ENCODE measurements around the gene LGALS3BP. TPM values are rescaled to one million over a fixed set of nuclear protein-coding genes. Genes with fewer than 3 reads are reported as not detected.

The LGALS3BP gene
- polyA plus RNA-seq, 4 donors, result 181 to 361 (median 290) TPM

- 48 to 65% (median 57%) methylated on average over 3 of the region's 3 CpGs for WGBS, 3 donors
- H3K27ac ChIP-seq (ENCODE audit: low read depth in 1 of 3, low read length in 2 of 3), result no peak overlapping the region
- no peak for DNase-seq
These were observed 24.1 kb upstream of the LGALS3BP start for GRCh38 chr17:79003661-79004411.

GRCh38 chr17:79002796-79003593, 23.3 kb upstream of the LGALS3BP start:
- H3K9me3 ChIP-seq (ENCODE audit: control insufficient read depth in 2 of 2, insufficient read depth in 1 of 2, low read depth in 1 of 2, low read length in 1 of 2), result no peaks in the 10 kb centered on the region
- H3K27ac ChIP-seq (ENCODE audit: low read depth in 1 of 3, low read length in 2 of 3), result no peak overlapping the region
- FAIRE-seq (no peak), DNase-seq (no peak)
- H3K4me1 ChIP-seq (ENCODE audit: control insufficient read depth in 3 of 3, insufficient read depth in 2 of 3, low read depth in 1 of 3, low read length in 2 of 3), result peaks cover 12 to 21% (median 19%) of the 10 kb centered on the region in 3 donors
- 43 to 66% (median 52%) methylated on average over 20 of the region's 20 CpGs for WGBS, 3 donors
- no peak overlapping the region for H3K4me3 ChIP-seq (ENCODE audit: low read depth in 1 of 3, low read length in 3 of 3)
- peaks cover 0 to 68% (median 6%) of the 10 kb centered on the region in 3 donors for H3K36me3 ChIP-seq (ENCODE audit: control insufficient read depth in 3 of 3, insufficient read depth in 2 of 3, low read depth in 1 of 3, low read length in 3 of 3)
- no peaks in the 10 kb centered on the region for H3K27me3 ChIP-seq (ENCODE audit: control insufficient read depth in 3 of 3, insufficient read depth in 3 of 3, low read length in 3 of 3)

More at GRCh38 chr17:79003661-79004411, 24.1 kb upstream of the LGALS3BP start:
- Histone ChIP-seq H3K9me3 (ENCODE audit: control insufficient read depth in 2 of 2, insufficient read depth in 1 of 2, low read depth in 1 of 2, low read length in 1 of 2) (no peaks in the 10 kb centered on the region), H3K27me3 (ENCODE audit: control insufficient read depth in 3 of 3, insufficient read depth in 3 of 3, low read length in 3 of 3) (no peaks in the 10 kb centered on the region), H3K4me3 (ENCODE audit: low read depth in 1 of 3, low read length in 3 of 3) (no peak overlapping the region), H3K36me3 (ENCODE audit: control insufficient read depth in 3 of 3, insufficient read depth in 2 of 3, low read depth in 1 of 3, low read length in 3 of 3) (peaks cover 0 to 62% (median 3%) of the 10 kb centered on the region in 3 donors), H3K4me1 (ENCODE audit: control insufficient read depth in 3 of 3, insufficient read depth in 2 of 3, low read depth in 1 of 3, low read length in 2 of 3) (peaks cover 14 to 29% (median 19%) of the 10 kb centered on the region in 3 donors)
- no peak for FAIRE-seq

GRCh38 chr17:79002291-79002690, 22.6 kb upstream of the LGALS3BP start:
- FAIRE-seq, result no peak
- WGBS, 3 donors, result 80 to 86% (median 86%) methylated on average over 14 of the region's 14 CpGs
- Histone ChIP-seq H3K36me3 (ENCODE audit: control insufficient read depth in 3 of 3, insufficient read depth in 2 of 3, low read depth in 1 of 3, low read length in 3 of 3) (peaks cover 2 to 68% (median 12%) of the 10 kb centered on the region in 3 donors), H3K4me3 (ENCODE audit: low read depth in 1 of 3, low read length in 3 of 3) (no peak overlapping the region), H3K27me3 (ENCODE audit: control insufficient read depth in 3 of 3, insufficient read depth in 3 of 3, low read length in 3 of 3) (no peaks in the 10 kb centered on the region), H3K9me3 (ENCODE audit: control insufficient read depth in 2 of 2, insufficient read depth in 1 of 2, low read depth in 1 of 2, low read length in 1 of 2) (no peaks in the 10 kb centered on the region), H3K4me1 (ENCODE audit: control insufficient read depth in 3 of 3, insufficient read depth in 2 of 3, low read depth in 1 of 3, low read length in 2 of 3) (peaks cover 5 to 20% (median 15%) of the 10 kb centered on the region in 3 donors), H3K27ac (ENCODE audit: low read depth in 1 of 3, low read length in 2 of 3) (no peak overlapping the region)
- no peak for DNase-seq

GRCh38 chr17:79001190-79002020, 21.7 kb upstream of the LGALS3BP start:
- 70 to 81% (median 73%) methylated on average over 18 to 19 of the region's 19 CpGs for WGBS, 3 donors
- peaks cover 5 to 19% (median 15%) of the 10 kb centered on the region in 3 donors for H3K4me1 ChIP-seq (ENCODE audit: control insufficient read depth in 3 of 3, insufficient read depth in 2 of 3, low read depth in 1 of 3, low read length in 2 of 3)
- H3K36me3 ChIP-seq (ENCODE audit: control insufficient read depth in 3 of 3, insufficient read depth in 2 of 3, low read depth in 1 of 3, low read length in 3 of 3), result peaks cover 9 to 71% (median 14%) of the 10 kb centered on the region in 3 donors
- H3K9me3 ChIP-seq (ENCODE audit: control insufficient read depth in 2 of 2, insufficient read depth in 1 of 2, low read depth in 1 of 2, low read length in 1 of 2), result no peaks in the 10 kb centered on the region
- FAIRE-seq (no peak), DNase-seq (no peak)
- H3K27me3 ChIP-seq (ENCODE audit: control insufficient read depth in 3 of 3, insufficient read depth in 3 of 3, low read length in 3 of 3), result no peaks in the 10 kb centered on the region
- H3K4me3 ChIP-seq (ENCODE audit: low read depth in 1 of 3, low read length in 3 of 3), result no peak overlapping the region
- H3K27ac ChIP-seq (ENCODE audit: low read depth in 1 of 3, low read length in 2 of 3), result no peak overlapping the region

- no peak overlapping the region for H3K4me3 ChIP-seq (ENCODE audit: low read depth in 1 of 3, low read length in 3 of 3)
- H3K27me3 ChIP-seq (ENCODE audit: control insufficient read depth in 3 of 3, insufficient read depth in 3 of 3, low read length in 3 of 3), result no peaks in the 10 kb centered on the region
- FAIRE-seq (no peak), DNase-seq (no peak)
- peaks cover 9 to 74% (median 14%) of the 10 kb centered on the region in 3 donors for H3K36me3 ChIP-seq (ENCODE audit: control insufficient read depth in 3 of 3, insufficient read depth in 2 of 3, low read depth in 1 of 3, low read length in 3 of 3)
- no peak overlapping the region for H3K27ac ChIP-seq (ENCODE audit: low read depth in 1 of 3, low read length in 2 of 3)
- no peaks in the 10 kb centered on the region for H3K9me3 ChIP-seq (ENCODE audit: control insufficient read depth in 2 of 2, insufficient read depth in 1 of 2, low read depth in 1 of 2, low read length in 1 of 2)
- H3K4me1 ChIP-seq (ENCODE audit: control insufficient read depth in 3 of 3, insufficient read depth in 2 of 3, low read depth in 1 of 3, low read length in 2 of 3), result peaks cover 0 to 19% (median 9%) of the 10 kb centered on the region in 3 donors
- 82 to 86% (median 86%) methylated on average over 23 to 25 of the region's 25 CpGs for WGBS, 3 donors
These were observed 20.9 kb upstream of the LGALS3BP start for GRCh38 chr17:79000396-79001189.

GRCh38 chr17:78999947-79000395, 20.2 kb upstream of the LGALS3BP start:
- H3K9me3 ChIP-seq (ENCODE audit: control insufficient read depth in 2 of 2, insufficient read depth in 1 of 2, low read depth in 1 of 2, low read length in 1 of 2), result no peaks in the 10 kb centered on the region
- no peak overlapping the region for H3K4me3 ChIP-seq (ENCODE audit: low read depth in 1 of 3, low read length in 3 of 3)
- H3K27me3 ChIP-seq (ENCODE audit: control insufficient read depth in 3 of 3, insufficient read depth in 3 of 3, low read length in 3 of 3), result no peaks in the 10 kb centered on the region
- DNase-seq (no peak), FAIRE-seq (no peak)
- H3K27ac ChIP-seq (ENCODE audit: low read depth in 1 of 3, low read length in 2 of 3), result no peak overlapping the region
- 92 to 94% (median 92%) methylated on average over 12 of the region's 12 CpGs for WGBS, 3 donors
- peaks cover 2 to 14% (median 11%) of the 10 kb centered on the region in 3 donors for H3K4me1 ChIP-seq (ENCODE audit: control insufficient read depth in 3 of 3, insufficient read depth in 2 of 3, low read depth in 1 of 3, low read length in 2 of 3)
- H3K36me3 ChIP-seq (ENCODE audit: control insufficient read depth in 3 of 3, insufficient read depth in 2 of 3, low read depth in 1 of 3, low read length in 3 of 3), result peaks cover 9 to 81% (median 18%) of the 10 kb centered on the region in 3 donors

GRCh38 chr17:78999056-78999768, 19.5 kb upstream of the LGALS3BP start:
- peaks cover 11 to 88% (median 18%) of the 10 kb centered on the region in 3 donors for H3K36me3 ChIP-seq (ENCODE audit: control insufficient read depth in 3 of 3, insufficient read depth in 2 of 3, low read depth in 1 of 3, low read length in 3 of 3)
- no peaks in the 10 kb centered on the region for H3K27me3 ChIP-seq (ENCODE audit: control insufficient read depth in 3 of 3, insufficient read depth in 3 of 3, low read length in 3 of 3)
- DNase-seq (no peak), FAIRE-seq (no peak)
- no peaks in the 10 kb centered on the region for H3K9me3 ChIP-seq (ENCODE audit: control insufficient read depth in 2 of 2, insufficient read depth in 1 of 2, low read depth in 1 of 2, low read length in 1 of 2)
- peaks cover 2 to 14% (median 11%) of the 10 kb centered on the region in 3 donors for H3K4me1 ChIP-seq (ENCODE audit: control insufficient read depth in 3 of 3, insufficient read depth in 2 of 3, low read depth in 1 of 3, low read length in 2 of 3)
- no peak overlapping the region for H3K4me3 ChIP-seq (ENCODE audit: low read depth in 1 of 3, low read length in 3 of 3)
- 83 to 90% (median 86%) methylated on average over 16 to 17 of the region's 17 CpGs for WGBS, 3 donors
- H3K27ac ChIP-seq (ENCODE audit: low read depth in 1 of 3, low read length in 2 of 3), result peak overlapping the region in 2 of 3 donors; percentile 74 to 80

All from small intestine (tissue), 7 donors.